Glomerular visceral epithelial cell (primary cell): ENCODE measurements around the gene FGF19.

Experiments used
- DNase-seq: peaks from one replicate; pipeline ENCODE4 v3.0.0-alpha.2; 2016; ENCODE audit errors: extremely low spot score

FGF19 gene

DNA sequence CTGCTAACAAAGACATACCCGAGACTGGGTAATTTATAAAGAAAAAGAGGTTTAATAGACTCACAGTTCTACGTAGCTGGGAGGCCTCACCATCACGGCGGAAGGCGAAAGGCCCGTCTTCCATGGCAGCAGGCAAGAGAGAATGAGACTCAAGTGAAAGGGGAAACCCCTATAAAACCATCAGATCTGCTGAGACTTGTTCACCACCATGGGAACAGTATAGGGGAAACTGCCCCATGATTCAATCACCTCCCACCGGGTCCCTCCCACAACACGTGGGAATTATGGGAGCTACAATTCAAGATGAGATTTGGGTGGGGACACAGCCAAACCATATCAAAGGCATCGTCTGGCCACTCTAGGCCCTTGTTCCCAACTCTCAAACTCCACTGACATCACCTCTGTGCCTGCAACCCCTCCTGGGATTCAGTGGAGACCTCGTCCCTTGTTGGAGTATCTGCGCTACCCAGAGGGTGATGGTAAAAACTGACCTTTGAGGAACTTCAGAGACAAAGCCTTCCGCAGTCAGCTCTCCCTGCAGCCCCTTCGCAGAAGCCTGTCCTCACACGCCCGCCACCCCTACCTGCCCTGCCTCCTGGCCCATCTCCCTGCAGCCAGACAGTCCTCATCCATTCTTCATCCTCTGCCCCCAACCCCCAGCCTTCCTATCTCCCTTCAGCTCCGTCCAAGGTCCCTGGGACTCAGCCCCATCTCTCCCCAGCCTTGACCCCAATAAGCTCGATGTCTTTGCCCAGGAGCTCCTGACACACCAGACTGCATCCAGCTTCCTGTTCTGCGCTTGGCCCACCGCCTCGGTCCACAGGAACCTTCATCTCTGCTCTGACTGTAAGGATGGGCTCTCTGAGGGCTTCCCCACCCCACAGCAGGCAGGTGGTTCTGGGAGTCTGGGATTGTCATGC lies 47.0 kb downstream of the FGF19 start:
- DNase-seq, result no peak

DNA sequence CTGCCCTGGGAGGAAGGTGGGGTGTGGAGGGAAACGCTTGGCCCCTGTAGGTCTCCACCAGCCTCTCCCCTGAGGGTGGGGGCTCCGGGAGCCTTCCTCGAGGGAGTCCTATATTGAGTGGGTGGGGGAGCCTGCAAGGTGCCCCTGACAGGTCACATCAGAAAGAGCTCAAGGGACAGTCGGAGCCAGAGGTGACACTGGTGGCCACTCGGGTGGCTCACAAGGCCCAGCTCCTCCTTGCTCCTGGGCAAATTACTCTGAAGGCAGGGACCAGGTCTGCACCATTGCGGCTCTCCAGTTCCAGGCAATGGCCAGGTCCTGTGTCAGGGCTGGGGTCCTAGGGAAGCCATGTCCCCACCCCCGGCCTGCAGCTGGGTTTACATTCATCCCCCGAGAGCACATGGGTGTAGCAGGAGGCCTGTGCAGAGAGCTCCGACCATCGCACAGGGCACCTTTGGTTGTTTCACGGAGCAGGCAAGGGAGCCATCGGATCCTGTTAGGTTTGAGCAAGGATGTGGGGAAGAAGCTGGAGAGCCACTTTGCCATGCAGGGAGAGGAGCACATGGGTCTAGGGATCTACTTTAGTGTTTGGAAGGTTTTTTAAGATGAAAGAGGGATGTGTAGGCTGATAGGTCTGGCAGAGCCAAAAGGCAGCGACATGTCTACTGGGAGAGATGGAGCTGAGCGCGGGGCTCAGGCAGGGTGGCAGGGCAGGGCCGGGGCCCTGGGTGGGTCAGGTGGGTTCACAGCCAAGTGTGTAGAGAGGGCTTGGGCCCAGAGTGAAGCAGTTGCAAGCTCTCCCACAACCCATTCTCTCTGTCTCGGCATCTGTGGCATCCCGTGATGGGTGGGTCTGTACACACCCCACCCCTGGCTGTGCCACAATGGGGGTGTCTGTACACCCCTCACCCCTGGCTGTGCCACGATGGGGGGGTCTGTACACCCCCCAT lies 48.1 kb downstream of the FGF19 start:
- no peak for DNase-seq

DNA sequence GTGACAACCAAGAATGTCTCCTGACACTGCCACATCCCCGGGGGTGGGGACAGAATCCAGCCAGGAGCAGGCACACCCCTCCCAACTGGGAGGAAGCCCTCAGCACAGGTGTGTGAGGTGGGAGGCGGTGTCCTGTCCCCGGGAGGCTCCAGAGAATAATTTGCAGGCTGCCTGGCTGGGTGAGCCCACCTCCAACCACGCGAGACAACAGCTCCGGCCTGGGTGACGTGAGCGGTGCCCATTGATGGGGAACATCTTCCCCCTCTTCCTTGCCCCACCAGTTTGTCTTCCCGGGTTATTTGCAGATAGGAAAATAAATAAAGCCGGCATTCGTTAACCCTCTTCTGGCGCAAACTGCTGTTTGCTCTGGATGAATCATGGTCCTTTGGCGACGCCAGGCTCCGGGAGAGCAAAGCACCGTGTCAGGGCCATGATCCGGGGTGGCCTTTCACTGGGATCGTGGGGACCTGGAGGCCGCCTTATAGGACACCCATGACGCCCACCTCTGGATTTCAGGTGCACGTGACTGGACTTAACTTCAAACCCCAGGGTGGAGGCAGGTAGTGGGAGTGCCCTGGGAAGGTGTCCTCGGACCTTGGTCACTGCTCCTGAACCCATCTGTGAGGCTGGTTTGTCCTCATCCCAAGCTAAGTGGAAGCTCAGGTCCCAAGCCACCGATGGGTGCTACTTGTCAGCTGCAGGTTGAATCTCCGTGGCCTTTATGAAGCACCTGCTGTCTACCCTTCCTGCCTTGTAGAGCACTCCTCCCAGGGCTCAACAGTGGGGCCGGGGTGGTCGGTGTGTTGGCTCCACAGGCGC lies 49.0 kb downstream of the FGF19 start:
- peak; percentile 63 for DNase-seq

DNA sequence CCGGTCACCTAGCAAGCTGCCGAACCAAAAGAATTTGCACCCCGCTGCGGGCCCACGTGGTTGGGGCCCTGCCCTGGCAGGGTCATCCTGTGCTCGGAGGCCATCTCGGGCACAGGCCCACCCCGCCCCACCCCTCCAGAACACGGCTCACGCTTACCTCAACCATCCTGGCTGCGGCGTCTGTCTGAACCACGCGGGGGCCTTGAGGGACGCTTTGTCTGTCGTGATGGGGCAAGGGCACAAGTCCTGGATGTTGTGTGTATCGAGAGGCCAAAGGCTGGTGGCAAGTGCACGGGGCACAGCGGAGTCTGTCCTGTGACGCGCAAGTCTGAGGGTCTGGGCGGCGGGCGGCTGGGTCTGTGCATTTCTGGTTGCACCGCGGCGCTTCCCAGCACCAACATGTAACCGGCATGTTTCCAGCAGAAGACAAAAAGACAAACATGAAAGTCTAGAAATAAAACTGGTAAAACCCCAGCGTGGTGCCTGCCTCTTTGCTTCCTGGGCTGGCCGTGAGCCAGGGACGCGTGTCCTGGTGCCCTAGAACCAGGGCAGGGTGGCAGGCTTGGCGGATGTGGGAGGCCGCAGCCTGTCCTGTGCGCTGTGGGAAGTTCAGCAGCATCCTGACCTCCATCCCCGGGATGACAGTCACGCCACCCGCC lies 49.7 kb downstream of the FGF19 start:
- no peak for DNase-seq

DNA sequence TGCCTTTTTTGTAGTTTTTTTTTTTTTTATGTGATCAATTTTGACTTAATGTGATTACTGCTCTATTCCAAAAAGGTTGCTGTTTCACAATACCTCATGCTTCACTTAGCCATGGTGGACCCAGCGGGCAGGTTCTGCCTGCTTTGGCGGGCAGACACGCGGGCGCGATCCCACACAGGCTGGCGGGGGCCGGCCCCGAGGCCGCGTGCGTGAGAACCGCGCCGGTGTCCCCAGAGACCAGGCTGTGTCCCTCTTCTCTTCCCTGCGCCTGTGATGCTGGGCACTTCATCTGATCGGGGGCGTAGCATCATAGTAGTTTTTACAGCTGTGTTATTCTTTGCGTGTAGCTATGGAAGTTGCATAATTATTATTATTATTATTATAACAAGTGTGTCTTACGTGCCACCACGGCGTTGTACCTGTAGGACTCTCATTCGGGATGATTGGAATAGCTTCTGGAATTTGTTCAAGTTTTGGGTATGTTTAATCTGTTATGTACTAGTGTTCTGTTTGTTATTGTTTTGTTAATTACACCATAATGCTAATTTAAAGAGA lies 50.3 kb downstream of the FGF19 start:
- DNase-seq, result no peak

DNA sequence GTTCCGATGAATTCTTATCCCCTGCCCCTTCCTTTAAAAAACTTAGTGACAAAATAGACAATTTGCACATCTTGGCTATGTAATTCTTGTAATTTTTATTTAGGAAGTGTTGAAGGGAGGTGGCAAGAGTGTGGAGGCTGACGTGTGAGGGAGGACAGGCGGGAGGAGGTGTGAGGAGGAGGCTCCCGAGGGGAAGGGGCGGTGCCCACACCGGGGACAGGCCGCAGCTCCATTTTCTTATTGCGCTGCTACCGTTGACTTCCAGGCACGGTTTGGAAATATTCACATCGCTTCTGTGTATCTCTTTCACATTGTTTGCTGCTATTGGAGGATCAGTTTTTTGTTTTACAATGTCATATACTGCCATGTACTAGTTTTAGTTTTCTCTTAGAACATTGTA lies 50.8 kb downstream of the FGF19 start:
- no peak for DNase-seq

DNA sequence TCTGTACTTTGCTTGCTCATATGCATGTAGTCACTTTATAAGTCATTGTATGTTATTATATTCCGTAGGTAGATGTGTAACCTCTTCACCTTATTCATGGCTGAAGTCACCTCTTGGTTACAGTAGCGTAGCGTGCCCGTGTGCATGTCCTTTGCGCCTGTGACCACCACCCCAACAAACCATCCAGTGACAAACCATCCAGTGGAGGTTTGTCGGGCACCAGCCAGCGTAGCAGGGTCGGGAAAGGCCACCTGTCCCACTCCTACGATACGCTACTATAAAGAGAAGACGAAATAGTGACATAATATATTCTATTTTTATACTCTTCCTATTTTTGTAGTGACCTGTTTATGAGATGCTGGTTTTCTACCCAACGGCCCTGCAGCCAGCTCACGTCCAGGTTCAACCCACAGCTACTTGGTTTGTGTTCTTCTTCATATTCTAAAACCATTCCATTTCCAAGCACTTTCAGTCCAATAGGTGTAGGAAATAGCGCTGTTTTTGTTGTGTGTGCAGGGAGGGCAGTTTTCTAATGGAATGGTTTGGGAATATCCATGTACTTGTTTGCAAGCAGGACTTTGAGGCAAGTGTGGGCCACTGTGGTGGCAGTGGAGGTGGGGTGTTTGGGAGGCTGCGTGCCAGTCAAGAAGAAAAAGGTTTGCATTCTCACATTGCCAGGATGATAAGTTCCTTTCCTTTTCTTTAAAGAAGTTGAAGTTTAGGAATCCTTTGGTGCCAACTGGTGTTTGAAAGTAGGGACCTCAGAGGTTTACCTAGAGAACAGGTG lies 51.8 kb downstream of the FGF19 start:
- DNase-seq, result no peak

DNA sequence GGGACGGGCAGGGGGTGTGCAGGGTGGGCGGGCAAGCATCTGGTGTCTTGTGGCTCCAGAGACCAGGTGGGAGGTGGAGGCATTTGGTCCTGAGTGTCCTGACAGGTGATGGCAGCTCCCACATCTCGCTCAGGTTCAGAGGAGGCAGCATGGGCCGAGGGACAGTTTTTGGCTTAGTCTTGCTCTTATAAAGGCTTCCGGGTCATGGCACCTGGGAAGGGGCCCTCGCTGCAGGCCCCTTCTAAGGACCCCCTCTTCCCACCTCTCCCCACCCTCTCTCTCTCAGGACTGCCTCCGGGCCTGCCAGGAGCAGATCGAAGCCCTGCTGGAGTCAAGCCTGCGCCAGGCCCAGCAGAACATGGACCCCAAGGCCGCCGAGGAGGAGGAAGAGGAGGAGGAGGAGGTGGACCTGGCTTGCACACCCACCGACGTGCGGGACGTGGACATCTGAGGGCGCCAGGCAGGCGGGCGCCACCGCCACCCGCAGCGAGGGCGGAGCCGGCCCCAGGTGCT lies 52.9 kb downstream of the FGF19 start:
- DNase-seq, result no peak

DNA sequence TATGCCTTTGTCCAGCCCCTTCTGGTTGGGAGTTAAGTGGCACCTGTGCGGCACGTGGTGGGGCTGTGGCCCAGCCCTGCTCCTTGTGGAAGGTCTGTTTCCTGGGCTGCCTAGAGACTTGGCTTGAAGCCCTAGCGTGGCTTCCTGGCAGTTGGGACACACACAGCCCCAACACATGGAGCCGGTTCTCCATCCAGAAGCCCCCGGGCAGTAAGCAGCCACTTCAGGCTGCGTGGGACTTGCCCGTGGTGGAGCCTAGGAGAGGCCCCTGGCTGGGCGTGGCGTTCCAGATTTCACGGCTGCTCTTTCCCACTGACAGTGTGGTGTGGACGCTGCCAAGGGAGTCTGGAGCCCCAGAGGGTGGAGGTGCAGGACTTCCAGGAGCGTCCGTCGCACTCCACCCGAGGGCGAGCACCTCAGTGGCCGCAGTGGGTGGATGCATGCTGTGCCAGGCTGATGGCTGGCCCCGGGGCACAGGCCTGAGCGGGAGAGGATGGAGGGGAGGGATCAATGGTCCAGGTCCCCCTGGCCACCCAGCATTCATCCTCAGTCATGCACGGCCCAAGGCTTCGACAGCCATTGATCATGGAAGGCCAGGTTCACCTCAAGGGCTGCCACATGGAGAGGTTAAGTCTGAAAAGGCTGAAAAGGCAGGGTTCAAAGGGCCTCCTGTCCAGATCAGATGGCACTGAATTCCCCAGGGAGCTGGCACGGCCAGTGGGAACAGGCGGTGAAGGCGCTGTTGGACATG lies 53.6 kb downstream of the FGF19 start:
- no peak for DNase-seq

DNA sequence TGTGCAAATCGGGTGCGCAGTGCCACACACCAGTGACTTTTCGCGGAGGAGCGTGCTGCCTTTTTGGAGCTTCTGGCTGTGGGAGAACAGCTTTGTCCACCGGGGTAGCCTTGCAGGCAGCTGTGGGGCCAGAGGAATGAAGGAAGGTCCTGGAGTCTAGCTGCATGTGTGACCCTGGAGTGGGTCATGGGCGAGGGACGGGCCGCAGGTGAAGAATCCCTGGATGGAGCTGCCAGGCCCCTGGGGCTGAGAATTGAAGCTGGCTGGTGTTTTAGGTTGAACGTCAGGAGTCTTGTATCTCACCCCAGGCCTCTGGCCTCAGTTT lies 54.3 kb downstream of the FGF19 start:
- no peak for DNase-seq

DNA sequence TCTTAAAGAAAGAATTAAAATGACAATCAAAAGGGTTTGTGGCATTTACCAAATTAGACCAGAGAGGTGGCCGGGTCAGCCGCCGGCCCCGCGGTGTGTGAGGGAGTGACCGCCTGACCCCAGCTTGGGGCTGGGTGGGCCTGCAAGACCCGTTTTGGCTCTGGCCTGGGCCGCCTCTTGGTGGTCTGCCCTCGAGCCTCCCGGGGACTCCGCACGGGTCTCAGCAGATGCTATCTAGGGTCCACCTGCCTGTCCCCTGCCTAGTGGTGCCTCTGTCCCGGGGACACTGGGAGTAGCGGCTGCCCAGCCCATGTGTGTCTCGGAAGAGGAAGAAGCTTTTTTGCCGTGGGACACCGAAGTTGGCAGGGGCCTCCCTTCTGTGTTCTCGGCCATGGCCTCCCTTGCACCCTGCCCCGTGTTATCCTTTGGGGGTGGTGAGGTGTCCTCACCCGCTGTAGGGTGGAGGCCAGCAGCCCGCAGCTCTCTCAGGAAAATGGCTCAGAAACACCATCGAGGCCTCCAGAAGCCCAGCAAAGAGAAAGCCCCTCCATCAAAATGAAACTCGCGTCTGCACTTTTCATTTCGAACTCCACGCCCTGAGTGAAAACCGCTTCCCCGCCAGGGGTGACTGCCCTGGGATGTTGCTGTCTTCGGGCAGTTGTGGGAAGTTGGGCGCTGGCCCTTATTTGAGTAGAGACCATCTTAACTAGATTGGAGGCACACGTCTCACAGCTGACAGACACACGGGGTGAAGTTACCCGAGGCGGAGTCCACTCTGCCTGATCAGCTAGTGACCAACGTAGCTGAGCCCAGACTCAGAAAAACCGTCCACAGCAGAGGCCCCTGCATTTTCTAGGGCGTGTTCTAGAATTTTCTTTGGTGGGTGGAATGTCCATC lies 54.9 kb downstream of the FGF19 start:
- no peak for DNase-seq
